Endothelial cell of umbilical vein (primary cell): ENCODE data around the gene TRIM29. TPM values are rescaled to one million over a fixed set of nuclear protein-coding genes. Genes with fewer than 3 reads are reported as not detected.

Experiments
- BruUV-seq: library from RNA; stranded (reverse); fragments of 400-500 nt; replicated peaks from 2 replicates; lab custom pipeline; 2021; lab: Mats Ljungman, UMichigan
- CTCF ChIA-PET: fragments of 300-600, 350-600 bp; sonication (Branson Sonifier 250); formaldehyde crosslinking; loops from one replicate; lab custom pipeline; 2021; ENCODE audit warnings: antibody characterized with exemption, inconsistent platforms; lab: Charles Lee
- POLR2A ChIA-PET: fragments of 300-600, 350-600 bp; sonication (Branson Sonifier 250); formaldehyde crosslinking; loops from one replicate; lab custom pipeline; 2021; ENCODE audit warnings: antibody characterized with exemption, inconsistent platforms; lab: Charles Lee
- DNase-seq: peaks from one replicate; pipeline ENCODE4 v3.0.0-alpha.2; 2011; ENCODE audit warnings: low read depth, low spot score
- FAIRE-seq: peaks from 2 replicates; lab custom pipeline; 2011; peaks lifted over from hg19 to GRCh38; lab: Jason Lieb, UNC
- H2AFZ ChIP-seq: 2 replicates; pipeline ENCODE4 v1.6.0; 2012; ENCODE audit warnings: low read depth, low read length, control low read depth, inconsistent platforms
- H3K27ac ChIP-seq: 2 replicates; pipeline ENCODE4 v1.5.1; 2011; ENCODE audit warnings: low read depth, mild to moderate bottlenecking, control low read depth, low read length, moderate library complexity; ENCODE audit not compliant: insufficient read depth
- H3K27me3 ChIP-seq, 2 experiments: 2 replicates each; pipeline versions ENCODE4 v1.6.0 to v1.6.1; 2011; ENCODE audit warnings: low read length in 2 of 2, mixed read lengths in 1 of 2; ENCODE audit not compliant: control insufficient read depth in 2 of 2, insufficient read depth in 2 of 2
- H3K36me3 ChIP-seq, 2 experiments: 2 replicates in 1 of 2; 3 replicates in 1 of 2; pipeline ENCODE4 v1.5.1; 2011; ENCODE audit warnings: low read length in 2 of 2, mild to moderate bottlenecking in 1 of 2, moderate library complexity in 1 of 2; ENCODE audit not compliant: control insufficient read depth in 2 of 2, insufficient read depth in 2 of 2; ENCODE audit errors: extremely low read depth in 1 of 2
- H3K4me1 ChIP-seq: 3 replicates; pipeline ENCODE4 v1.5.1; 2011; ENCODE audit warnings: mild to moderate bottlenecking, low read length; ENCODE audit not compliant: control insufficient read depth, insufficient read depth; ENCODE audit errors: extremely low read depth
- H3K4me2 ChIP-seq: 2 replicates; pipeline ENCODE4 v1.6.1; 2011; ENCODE audit warnings: low read length, control low read depth, mixed read lengths; ENCODE audit not compliant: insufficient read depth
- H3K4me3 ChIP-seq, 3 experiments: fragments of 200-600 bp in 1 of 3; sonication (generic), shearing (Covaris generic) in 1 of 3; replicated peaks in 1 of 3; 2 replicates each; pipeline ENCODE4 v1.5.1; 2011 to 2016; ENCODE audit warnings: control low read depth in 3 of 3, low read length in 3 of 3, mild to moderate bottlenecking in 2 of 3, inconsistent platforms in 1 of 3, low read depth in 1 of 3, moderate library complexity in 1 of 3; ENCODE audit not compliant: insufficient read depth in 1 of 3
- H3K79me2 ChIP-seq: 2 replicates; pipeline ENCODE4 v1.6.0; 2012; ENCODE audit warnings: low read length, inconsistent platforms; ENCODE audit not compliant: control insufficient read depth, insufficient read depth
- H3K9ac ChIP-seq: replicated peaks from 2 replicates; pipeline ENCODE3; 2011; ENCODE audit warnings: low read length, control low read depth; ENCODE audit not compliant: insufficient read depth; ENCODE audit errors: extremely low read depth
- H3K9me1 ChIP-seq: replicated peaks from 3 replicates; pipeline ENCODE4 v1.6.0; 2011; ENCODE audit warnings: mild to moderate bottlenecking, low read length; ENCODE audit not compliant: control insufficient read depth, insufficient read depth; ENCODE audit errors: extremely low read depth
- H3K9me3 ChIP-seq: replicated peaks from 2 replicates; pipeline ENCODE4 v1.5.1; 2012; ENCODE audit warnings: low read length, inconsistent platforms; ENCODE audit not compliant: control insufficient read depth, insufficient read depth
- H4K20me1 ChIP-seq: replicated peaks from 2 replicates; pipeline ENCODE3; 2011; ENCODE audit warnings: mild to moderate bottlenecking, low read length; ENCODE audit not compliant: control insufficient read depth, insufficient read depth; ENCODE audit errors: extremely low read depth
- EZH2 ChIP-seq: IDR thresholded peaks from 2 replicates; pipeline ENCODE4 v1.6.1; 2012; ENCODE audit warnings: borderline replicate concordance, low read depth, mild to moderate bottlenecking, moderate library complexity, low read length, inconsistent platforms; ENCODE audit not compliant: severe bottlenecking
- FOS ChIP-seq: IDR thresholded peaks from 2 replicates; pipeline ENCODE4 v1.6.1; 2011; ENCODE audit warnings: mild to moderate bottlenecking, low read length, moderate library complexity, borderline replicate concordance; ENCODE audit not compliant: insufficient read depth
- GATA2 ChIP-seq: IDR thresholded peaks from 2 replicates; pipeline ENCODE4 v1.7.0; 2011; ENCODE audit warnings: low read depth, mild to moderate bottlenecking, moderate library complexity, mixed read lengths, low read length; ENCODE audit not compliant: insufficient read length, insufficient read depth
- JUN ChIP-seq: IDR thresholded peaks from 2 replicates; pipeline ENCODE4 v1.6.1; 2011; ENCODE audit warnings: borderline replicate concordance, low read depth; ENCODE audit not compliant: insufficient read length, insufficient read depth
- MAX ChIP-seq: IDR thresholded peaks from 2 replicates; pipeline ENCODE4 v1.6.1; 2011; ENCODE audit not compliant: insufficient read depth, insufficient read length
- MYC ChIP-seq: IDR thresholded peaks from one replicate; pipeline ENCODE4 v1.6.1; 2011; ENCODE audit warnings: mild to moderate bottlenecking, low read depth, low read length
- POLR2A ChIP-seq: IDR thresholded peaks from 2 replicates; pipeline ENCODE4 v1.6.1; 2012; ENCODE audit warnings: low read depth, mild to moderate bottlenecking, control low read depth, low read length
- POLR2AphosphoS5 ChIP-seq: IDR thresholded peaks from 2 replicates; pipeline ENCODE4 v1.6.1; 2012; ENCODE audit warnings: low read depth, mild to moderate bottlenecking, control low read depth, low read length, moderate library complexity; ENCODE audit not compliant: insufficient read depth
- dilution Hi-C: fragments of 300-500 bp; cut with MboI; formaldehyde crosslinking; loops from one replicate; pipeline ENCODE4 v1.15.0; 2019; ENCODE audit warnings: low sequenced_read_pairs; ENCODE audit not compliant: extremely low pct_ligation_motif_present
- intact Hi-C: fragments of 100-400 bp; cut with micrococcal nuclease; formaldehyde crosslinking; loops from one replicate; pipeline ENCODE4 v1.10.0; 2022
- polyA plus RNA-seq, 4 experiments: library from polyadenylated mRNA; depleted of rRNA in 3 of 4; stranded (reverse) in 3 of 4; unstranded in 1 of 4; fragments of >200 nt; gene quantifications; 2 replicates each; pipeline versions ENCODE4 v1.2.1 to v1.2.3, GENCODE V29; 2011 to 2012; ENCODE audit warnings: missing spikeins in 1 of 4
- total RNA-seq: library from RNA; stranded (reverse); gene quantifications from 2 replicates; pipeline ENCODE4 v1.2.3, GENCODE V29; 2021
- TF ChIP-seq, protein P1 (sequence below), 2 donors: IDR thresholded peaks; 1 replicate in 1 of 2; 2 replicates in 1 of 2; pipeline ENCODE4 v1.5.1; 2011; ENCODE audit warnings: low read length in 2 of 2, mild to moderate bottlenecking in 2 of 2, moderate library complexity in 2 of 2, control low read depth in 1 of 2, inconsistent platforms in 1 of 2, low read depth in 1 of 2; ENCODE audit not compliant: insufficient read depth in 1 of 2; ENCODE audit errors: extremely low read depth in 1 of 2

TRIM29 gene
- total and polyA plus RNA-seq, 2 donors (not counting 3 experiments of a cell fraction or from before 2014, with no cell fraction given): not detected

- BruUV-seq: no TSS peak
- Histone ChIP-seq H3K9me3 (no peaks in the 10 kb centered on the region), H3K9me1 (no peaks in the 10 kb centered on the region), H3K79me2 (no peaks in the 10 kb centered on the region), H3K36me3 (no peaks in the 10 kb centered on the region), H2AFZ (no peak overlapping the region), H3K4me2 (no peak overlapping the region), H4K20me1 (no peaks in the 10 kb centered on the region), H3K9ac (no peak overlapping the region), H3K4me1 (no peaks in the 10 kb centered on the region), H3K4me3 (no peak overlapping the region), H3K27me3 (no peaks in the 10 kb centered on the region), H3K27ac (no peak overlapping the region)
- no peak for FAIRE-seq
- dilution Hi-C loops (no loop called here), intact Hi-C loops (no loop called here)
- DNase-seq: no peak
- CTCF ChIA-PET: no interaction called here
- POLR2A ChIA-PET: no interaction called here
- TF ChIP-seq POLR2AphosphoS5: no peak
Observed at GRCh38 chr11:120139316-120140069, 1.6 kb upstream of the TRIM29 start.

DNA sequence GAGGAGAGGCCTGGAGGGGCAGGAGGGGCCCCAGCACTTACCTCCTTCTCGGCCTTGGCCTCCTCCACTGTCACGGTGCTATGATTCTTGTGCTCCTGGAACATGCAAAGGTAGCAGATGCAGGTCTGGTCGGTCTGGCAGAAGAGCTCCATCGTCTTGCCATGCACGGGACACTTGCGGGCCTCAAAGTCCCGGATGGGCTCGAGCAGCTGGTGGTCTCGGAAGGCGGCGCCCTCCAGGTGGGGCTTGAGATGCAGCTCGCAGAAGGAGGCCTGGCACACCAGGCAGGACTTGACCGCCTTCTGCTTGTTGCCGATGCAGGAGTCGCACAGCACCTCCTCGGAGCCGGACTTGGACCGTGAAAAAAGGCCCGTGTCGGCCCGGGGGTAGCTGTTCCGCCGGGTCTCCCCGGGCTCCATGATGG lies 714 bp downstream of the TRIM29 start:
- no peaks in the 10 kb centered on the region for H3K9me1 ChIP-seq
- no TSS peak for BruUV-seq
- H3K4me1 ChIP-seq: no peaks in the 10 kb centered on the region
- no peaks in the 10 kb centered on the region for H4K20me1 ChIP-seq
- H3K27me3 ChIP-seq: no peaks in the 10 kb centered on the region
- no peak overlapping the region for H3K4me2 ChIP-seq
- no peak overlapping the region for H2AFZ ChIP-seq
- H3K79me2 ChIP-seq: no peaks in the 10 kb centered on the region
- no peak overlapping the region for H3K4me3 ChIP-seq
- FAIRE-seq (no peak), DNase-seq (no peak)
- no peaks in the 10 kb centered on the region for H3K36me3 ChIP-seq
- H3K9ac ChIP-seq: no peak overlapping the region
- H3K9me3 ChIP-seq: no peaks in the 10 kb centered on the region
- ChIA-PET POLR2A (no interaction called here), CTCF (no interaction called here)
- dilution Hi-C loops: no loop called here
- H3K27ac ChIP-seq: no peak overlapping the region
- intact Hi-C loops: no loop called here
- no peak for TF ChIP-seq POLR2AphosphoS5
- no peak for TF ChIP-seq EZH2
- no peak for TF ChIP-seq FOS
- TF ChIP-seq MAX: no peak
- TF ChIP-seq, protein P1, sequence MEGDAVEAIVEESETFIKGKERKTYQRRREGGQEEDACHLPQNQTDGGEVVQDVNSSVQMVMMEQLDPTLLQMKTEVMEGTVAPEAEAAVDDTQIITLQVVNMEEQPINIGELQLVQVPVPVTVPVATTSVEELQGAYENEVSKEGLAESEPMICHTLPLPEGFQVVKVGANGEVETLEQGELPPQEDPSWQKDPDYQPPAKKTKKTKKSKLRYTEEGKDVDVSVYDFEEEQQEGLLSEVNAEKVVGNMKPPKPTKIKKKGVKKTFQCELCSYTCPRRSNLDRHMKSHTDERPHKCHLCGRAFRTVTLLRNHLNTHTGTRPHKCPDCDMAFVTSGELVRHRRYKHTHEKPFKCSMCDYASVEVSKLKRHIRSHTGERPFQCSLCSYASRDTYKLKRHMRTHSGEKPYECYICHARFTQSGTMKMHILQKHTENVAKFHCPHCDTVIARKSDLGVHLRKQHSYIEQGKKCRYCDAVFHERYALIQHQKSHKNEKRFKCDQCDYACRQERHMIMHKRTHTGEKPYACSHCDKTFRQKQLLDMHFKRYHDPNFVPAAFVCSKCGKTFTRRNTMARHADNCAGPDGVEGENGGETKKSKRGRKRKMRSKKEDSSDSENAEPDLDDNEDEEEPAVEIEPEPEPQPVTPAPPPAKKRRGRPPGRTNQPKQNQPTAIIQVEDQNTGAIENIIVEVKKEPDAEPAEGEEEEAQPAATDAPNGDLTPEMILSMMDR (IDR thresholded peaks at IDR 0.05; ENCODE audit: extremely low read depth in 1 of 2, insufficient read depth in 1 of 2, low read depth in 1 of 2, low read length in 2 of 2): no peak
- no peak for TF ChIP-seq GATA2
- no peak for TF ChIP-seq JUN
- TF ChIP-seq MYC: no peak
- TF ChIP-seq POLR2A: no peak
